NCI-H510A treated with DMSO at 0.1 percent for 48 hours (cell line): ENCODE data around the gene NR2F1-AS1.

ENCODE experiments used
- DNase-seq: peaks from one replicate; lab custom pipeline; 2025; lab: John Stamatoyannopoulos, UW

The NR2F1-AS1 gene

GRCh38 chr5:93603078-93603792, 22.2 kb upstream of the NR2F1-AS1 start:
- DNase-seq: no peak

DNA sequence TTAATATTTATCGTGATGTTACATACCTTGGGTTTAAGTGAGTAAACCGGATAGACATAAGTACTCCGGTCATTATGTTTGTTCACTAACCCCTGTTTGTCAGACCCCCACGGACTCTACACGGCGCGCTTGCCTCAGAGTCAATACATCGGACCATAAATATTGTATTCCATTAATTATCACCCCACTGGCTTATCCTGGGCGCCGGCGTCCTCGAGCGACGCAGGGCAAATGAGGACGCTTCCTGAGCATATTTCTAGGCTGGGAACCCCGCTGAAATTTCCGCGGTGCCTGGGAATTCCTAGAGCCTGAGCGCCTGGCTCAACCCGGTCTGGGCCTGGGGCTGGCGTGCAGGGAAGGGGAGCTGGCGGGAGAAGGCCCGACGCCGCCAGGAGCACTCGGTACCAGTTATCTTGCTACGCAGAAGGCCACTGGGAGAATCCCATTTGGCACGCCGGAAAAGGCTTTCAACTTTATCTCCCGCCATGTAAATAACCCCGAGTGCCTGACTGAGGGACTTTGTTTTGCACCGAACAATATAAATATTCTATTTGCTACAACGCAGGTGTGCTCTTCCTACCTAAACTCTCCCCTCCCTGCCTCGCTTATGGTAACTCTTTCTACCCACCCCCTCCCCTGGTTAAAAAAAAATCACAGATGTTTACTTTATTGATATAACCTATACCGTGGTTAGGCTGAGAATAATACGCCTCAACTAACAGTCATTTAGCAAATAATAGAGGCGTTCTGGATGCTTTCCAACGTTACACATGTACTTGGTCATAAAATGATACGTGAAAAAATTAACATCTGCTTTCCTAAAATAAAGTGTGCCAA, 21.4 kb upstream of the NR2F1-AS1 start:
- no peak for DNase-seq

- DNase-seq: no peak
Measured at GRCh38 chr5:93601802-93602155, 20.8 kb upstream of the NR2F1-AS1 start.

DNA sequence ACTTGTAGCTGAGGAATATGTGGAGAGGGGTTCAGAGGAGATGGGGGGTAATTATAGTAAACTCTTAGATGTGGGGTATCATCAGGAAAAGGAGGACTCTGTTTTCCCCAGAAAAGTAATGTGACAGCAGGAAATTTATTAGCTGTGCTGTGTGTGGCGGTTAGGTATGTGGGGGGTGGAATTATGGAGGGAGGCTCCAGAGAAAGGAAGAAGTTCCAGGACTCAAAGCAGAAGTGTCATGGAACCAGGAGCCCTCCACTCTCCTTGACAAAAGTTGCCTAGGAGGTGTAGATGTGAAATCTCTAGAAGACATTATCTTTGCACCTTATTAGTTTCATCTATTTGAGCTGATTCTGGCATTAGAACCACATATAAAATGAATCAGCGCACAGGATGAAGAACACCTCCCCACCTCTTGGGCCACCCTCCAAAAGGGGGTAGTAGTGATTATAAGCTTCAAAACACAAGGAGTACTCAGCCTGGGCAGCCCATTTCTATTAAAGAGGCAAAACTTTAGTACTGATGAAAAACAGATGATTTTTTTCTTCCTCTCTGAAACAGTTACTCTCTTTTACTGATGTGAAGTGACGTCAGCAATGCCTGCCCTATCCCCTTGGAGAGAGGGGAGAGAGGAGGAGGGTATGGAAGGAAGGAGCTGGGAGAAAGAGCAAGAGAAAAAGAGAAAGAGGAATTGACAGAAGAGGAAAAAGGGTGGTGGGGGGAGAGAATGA, 20.2 kb upstream of the NR2F1-AS1 start:
- DNase-seq: no peak

GRCh38 chr5:93600409-93601070, 19.5 kb upstream of the NR2F1-AS1 start:
- DNase-seq: no peak

DNA sequence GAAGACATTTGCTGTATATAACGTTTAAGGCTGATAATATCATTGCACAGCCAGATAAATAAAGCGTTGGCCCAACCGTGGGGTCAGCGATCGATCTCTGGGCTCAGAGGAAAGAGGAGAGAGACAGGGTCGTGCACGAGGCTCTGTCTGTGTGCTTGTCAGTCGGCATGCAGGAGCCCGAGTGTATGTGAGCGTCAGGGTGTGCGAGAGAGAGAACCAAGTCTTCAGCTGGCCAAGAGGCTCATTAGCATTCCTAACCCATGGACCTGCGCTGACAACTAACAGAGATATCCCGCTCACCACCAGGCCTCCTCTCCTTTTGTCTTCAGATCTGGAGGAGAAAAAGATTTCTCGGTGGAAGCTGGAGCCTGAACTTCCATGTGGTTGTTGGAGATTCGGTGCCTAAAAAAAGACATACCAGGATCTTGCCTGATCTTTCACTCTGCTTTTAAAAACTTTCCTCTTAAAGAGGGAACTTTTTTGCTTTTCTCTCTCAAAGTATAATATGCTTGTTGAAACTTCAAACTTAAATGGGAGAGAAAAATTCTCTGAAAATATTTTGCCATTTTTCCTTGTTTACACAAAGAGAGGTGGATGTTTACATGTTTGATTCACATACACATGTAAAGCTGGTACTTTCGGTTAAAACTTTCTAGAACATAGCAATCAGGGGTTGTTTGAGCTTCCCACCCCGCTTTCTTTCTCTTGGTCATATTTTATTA, 18.5 kb upstream of the NR2F1-AS1 start:
- no peak for DNase-seq

DNA sequence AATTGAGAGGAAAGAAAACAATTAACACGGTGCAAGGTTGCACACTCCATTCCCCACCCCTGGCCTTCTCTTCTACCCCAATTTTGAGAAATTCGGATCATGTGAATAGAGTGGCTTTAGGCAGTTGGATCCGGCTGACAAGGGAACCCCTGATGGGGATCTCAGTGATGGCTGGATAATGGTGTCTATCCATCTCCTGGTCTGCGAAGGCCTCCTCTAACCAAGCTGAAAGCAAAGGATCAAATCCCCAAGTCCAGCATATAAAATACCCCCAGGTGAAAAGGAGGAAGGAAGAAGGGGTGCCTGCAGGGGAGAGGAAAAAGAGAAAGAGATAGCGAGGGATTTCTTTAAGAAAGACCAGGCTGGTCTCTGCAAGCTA, 18.0 kb upstream of the NR2F1-AS1 start:
- DNase-seq: no peak

- DNase-seq: no peak
Measured at GRCh38 chr5:93598091-93599000, 17.3 kb upstream of the NR2F1-AS1 start.

DNA sequence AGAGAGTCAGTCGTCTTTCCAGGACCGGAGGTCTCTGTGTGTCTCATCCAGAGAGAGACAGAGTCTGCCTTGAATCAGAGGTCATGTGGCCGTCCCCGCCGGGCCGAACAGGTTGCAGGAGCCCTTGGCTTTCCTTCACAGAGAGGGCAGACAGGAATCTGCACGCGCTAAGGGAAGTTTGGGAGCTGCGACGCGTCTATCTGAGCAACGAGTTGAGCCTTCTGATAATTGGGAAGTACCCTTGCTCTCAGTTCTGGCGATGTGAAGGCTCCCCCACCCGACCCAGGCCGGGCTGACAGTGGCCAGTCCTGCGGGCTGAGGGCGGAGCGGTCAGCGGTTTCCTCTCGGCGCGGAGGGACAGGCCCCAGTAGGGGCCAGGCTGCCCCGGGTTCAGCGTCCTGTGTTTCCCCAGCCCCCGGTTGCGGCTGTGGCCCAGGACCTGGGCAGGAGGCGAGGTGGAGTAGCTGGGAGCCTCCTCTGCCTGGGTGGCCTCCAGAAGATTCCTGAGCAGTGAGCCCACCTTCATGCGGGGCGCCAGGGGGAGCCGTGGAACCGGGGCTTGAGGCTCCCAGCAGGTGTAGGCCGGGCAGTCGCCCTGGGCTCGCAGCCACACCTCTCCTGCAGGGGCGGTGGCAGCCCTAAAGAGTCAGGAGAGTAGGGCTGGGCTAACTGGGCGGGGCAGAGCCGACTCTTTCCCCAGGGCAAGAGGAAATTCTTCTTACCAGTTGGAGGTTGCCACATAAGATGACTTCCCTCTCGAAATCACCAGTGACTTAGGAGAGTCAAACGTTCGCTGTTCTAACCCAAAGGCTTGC, 15.9 kb upstream of the NR2F1-AS1 start:
- no peak for DNase-seq

DNA sequence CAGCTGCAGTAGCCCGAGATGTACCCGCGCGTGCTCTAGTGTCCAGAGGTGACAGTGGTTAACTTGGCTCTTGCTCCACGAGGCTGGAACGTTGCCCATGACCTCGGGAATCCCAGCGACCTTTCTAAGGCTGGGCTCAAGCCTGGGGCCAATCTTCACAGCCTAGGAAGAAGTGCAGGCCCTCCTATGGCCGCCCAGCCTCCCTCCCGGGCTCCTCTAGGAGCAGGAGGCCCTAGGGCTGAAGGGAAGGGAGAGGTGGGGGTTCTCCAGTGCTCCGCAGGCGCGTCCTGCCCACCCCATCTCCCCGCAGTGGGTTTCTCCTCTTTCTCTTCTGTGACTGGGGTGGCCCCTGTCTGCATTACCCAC, 15.3 kb upstream of the NR2F1-AS1 start:
- DNase-seq: no peak

DNA sequence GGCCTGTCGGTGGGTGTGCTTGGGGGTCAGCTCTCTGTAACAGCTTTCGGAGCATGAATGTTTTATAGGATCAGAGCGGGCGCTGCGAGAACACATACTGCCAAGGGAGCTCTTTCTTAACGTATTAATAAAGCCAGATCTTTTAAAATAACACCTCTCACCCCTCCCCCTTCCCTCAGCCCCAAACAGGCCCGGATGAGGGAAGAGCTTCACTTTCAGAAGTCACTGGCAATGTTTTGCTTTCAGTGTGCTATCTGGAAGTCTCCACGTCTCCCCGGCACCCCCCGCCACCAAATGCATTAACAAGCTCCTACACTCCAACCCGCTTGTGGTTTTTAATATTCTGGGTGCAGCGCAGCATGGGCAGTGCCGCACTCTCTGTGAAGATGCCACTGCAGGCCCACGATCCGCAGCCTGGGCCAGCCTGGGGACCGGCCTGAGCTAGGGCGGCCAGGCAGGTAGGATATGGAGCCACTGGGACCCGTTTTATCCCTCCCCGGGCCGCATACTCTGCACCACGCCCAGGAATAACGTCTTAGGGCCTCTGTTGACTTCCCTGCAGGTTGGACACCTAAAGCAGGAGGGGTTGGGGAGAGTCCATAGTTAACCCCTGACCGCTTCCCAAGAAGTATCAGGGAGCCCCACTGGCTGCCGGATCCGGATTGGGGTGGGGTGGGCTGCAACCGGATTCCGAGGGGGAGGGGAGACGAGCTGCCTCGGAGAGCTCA, 14.6 kb upstream of the NR2F1-AS1 start:
- no peak for DNase-seq

GRCh38 chr5:93594591-93595419, 13.8 kb upstream of the NR2F1-AS1 start:
- no peak for DNase-seq

DNA sequence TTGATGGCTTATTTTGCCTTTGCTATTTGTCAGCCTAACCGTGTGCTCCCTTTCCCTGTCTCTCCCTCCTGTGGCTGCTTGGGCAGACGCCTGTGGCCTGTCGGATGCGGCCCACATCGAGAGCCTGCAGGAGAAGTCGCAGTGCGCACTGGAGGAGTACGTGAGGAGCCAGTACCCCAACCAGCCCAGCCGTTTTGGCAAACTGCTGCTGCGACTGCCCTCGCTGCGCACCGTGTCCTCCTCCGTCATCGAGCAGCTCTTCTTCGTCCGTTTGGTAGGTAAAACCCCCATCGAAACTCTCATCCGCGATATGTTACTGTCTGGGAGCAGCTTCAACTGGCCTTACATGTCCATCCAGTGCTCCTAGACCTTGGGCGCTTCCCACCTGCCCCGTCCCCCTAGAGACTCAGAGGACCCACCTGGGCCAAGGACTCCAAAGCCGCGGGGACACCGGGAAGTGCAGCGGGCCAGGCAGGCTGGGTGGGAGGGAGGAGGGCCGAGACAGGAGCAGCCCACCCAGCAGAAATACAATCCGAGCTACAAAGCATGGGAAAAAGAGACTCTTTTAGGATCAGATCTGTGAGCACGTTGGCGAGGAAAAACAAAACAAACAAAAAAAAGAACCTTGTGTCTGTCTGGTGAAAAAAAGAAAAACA, 12.6 kb upstream of the NR2F1-AS1 start:
- no peak for DNase-seq

GRCh38 chr5:93592883-93593282, 11.9 kb upstream of the NR2F1-AS1 start:
- no peak for DNase-seq

GRCh38 chr5:93591323-93591945, 10.4 kb upstream of the NR2F1-AS1 start:
- no peak for DNase-seq

DNA sequence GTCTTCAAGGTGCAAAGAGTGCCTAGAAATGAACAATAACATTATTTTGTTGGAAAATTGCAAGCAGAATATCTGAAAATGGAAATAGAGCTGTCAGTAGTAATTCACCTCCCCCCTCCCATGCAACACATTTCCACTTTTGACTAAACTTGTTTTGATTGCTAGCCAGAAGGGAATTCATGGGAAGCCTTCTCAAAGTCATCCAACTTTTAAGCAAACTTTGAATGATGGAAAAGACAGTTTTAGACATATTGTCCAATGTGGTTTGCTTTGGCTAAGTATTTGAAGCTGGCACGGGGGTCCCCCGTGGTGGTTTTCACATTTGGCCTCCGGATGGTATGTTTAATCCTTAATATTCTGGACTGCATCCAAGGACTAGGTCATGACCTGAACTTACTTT, 9.5 kb upstream of the NR2F1-AS1 start:
- no peak for DNase-seq

DNA sequence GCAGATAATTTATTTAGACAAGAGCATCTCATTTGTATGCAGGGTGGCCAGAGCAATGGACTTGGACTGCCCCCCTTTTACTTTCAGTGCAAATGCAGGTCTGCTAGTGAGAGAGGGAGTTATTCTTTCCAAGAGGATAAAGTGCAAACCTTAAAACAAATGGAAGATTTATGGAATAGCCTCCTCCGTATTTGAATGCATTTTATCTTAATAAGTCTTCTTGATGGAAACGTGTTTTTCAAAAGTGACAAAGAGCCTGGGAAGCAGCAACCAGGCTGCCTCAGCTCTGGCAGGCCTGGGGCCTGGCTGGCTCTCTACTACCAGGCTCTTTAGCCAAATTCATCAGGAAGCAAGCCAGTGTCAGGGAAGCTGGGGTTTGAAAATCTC, 8.8 kb upstream of the NR2F1-AS1 start:
- DNase-seq: no peak
